ENCODE measurements around the gene TAF10.

The TAF10 gene

GRCh38 chr11:6576471-6577373 lies 35.3 kb downstream of the TAF10 start:
- DNase-seq = no peak

DNA sequence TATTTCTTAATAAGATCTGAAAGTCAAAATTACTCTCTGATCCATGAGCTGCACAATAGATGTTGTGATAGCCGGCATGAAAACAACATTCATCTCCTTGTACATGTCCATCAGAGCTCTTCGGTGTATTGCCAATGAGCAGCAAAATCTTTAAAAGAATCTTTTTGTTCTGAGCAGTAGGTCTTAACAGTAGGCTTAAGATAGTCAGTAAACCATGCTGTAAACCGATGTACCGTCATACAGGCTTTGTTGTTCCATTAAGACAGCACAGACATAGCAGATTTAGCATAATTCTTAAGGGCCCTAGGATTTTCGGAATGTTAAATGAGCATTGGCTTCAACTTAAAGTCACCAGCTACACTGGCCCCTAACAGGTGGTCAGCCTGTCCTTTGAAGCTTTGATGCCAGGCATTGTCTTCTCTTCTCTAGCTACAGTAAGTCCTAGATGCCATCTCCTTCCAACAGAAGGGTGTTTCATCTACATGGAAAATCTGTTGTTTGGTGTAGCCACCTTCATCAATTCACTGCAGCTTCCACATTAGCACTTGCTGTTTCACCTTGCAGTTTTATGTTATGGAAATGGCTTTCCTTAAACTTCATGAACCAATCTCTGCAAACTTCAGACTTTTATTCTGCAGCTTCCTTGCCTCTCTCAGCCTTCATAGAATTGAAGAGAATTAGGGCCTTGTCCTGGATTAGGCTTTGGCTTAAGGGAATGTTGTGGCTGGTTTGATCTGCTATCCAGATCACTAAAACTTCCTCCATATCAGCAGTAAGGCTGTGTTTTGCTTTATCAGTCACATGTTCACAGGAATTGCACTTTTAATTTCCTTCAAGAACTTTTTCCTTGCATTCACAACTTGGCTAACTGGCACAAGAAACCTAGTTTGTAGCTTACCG lies 37.0 kb downstream of the TAF10 start:
- DNase-seq = no peak

- no peak for DNase-seq
Observed at GRCh38 chr11:6572215-6572614, 39.8 kb downstream of the TAF10 start.

DNA sequence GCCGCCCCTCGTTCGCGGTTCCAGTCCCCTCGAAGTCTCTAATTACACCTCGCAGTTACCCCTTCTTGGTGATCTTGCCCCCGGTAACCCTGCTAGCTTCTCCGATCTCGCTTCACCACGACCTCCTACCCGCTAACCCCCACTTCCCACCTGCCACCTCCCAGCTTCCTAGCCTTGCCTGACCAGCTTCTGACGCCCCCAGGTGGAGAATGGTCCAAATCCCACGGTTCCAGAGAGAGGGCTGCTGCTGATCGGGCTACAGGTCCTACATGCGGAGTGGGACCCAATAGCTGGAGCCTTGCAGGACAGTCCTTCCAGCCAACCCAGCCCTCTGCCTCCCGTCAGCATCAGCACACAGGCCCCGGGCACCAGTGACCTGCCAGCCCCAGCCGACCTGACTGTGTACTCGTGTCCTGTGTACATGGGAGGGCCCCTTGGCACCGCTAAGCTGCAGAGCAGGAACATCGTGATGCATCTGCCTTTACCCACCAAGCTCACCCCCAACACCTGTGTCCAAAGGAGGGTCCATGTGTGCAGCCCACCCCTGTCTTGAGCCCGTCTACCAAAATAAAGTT lies 40.5 kb downstream of the TAF10 start:
- no peak for DNase-seq

DNA sequence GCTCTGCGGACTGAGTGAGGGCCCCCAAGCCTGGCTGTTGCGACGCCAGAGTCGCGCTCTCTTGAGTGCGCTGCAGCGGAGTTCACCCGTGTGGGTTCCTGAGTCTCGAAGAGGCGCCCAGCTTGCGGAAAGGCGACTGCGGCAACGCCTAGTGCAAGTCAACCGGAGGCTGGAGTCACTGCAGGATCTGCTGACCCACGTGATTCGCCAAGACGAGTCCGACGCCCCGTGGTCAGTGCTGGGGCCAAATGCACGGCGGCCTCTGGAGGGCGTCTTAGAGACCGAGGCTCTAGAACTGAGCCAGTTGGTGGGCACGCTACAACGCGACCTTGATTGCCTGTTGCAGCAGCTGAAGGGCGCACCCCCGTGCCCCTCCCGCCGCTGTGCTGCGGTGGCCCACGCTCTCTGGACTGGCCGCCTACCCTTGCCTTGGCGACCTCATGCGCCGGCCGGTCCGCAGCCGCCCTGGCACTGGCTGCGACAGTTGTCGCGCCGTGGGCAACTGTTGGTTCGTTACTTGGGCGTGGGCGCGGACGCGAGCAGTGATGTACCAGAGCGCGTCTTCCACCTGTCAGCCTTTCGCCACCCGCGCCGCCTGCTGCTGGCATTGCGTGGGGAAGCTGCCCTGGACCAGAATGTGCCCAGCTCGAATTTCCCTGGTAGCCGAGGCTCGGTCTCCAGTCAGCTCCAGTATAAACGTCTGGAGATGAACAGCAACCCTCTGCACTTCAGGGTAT lies 41.2 kb downstream of the TAF10 start:
- DNase-seq = no peak

DNA sequence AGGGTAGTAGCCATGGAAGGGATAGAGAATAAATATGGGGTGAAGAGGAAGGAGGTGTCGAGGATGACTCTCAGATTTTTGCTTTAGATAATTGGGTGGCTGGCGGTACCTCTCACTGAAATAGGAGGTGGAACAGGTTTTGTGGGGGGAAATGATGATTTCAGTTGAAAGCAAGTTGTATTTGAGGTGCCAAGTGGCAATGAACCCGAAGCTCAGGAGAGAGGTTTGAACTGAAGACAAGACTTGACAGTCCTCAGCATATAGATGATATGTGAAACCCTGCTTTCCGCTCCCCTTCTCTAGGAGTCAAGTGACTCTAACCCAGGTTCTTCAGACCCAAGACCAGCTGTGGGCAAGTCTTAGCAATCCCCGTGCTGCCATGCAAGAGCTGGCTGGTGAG lies 42.3 kb downstream of the TAF10 start:
- DNase-seq = no peak

- no peak for DNase-seq
Observed at GRCh38 chr11:6568191-6568918, 43.7 kb downstream of the TAF10 start.

GRCh38 chr11:6567371-6567745 lies 44.7 kb downstream of the TAF10 start:
- no peak for DNase-seq

DNA sequence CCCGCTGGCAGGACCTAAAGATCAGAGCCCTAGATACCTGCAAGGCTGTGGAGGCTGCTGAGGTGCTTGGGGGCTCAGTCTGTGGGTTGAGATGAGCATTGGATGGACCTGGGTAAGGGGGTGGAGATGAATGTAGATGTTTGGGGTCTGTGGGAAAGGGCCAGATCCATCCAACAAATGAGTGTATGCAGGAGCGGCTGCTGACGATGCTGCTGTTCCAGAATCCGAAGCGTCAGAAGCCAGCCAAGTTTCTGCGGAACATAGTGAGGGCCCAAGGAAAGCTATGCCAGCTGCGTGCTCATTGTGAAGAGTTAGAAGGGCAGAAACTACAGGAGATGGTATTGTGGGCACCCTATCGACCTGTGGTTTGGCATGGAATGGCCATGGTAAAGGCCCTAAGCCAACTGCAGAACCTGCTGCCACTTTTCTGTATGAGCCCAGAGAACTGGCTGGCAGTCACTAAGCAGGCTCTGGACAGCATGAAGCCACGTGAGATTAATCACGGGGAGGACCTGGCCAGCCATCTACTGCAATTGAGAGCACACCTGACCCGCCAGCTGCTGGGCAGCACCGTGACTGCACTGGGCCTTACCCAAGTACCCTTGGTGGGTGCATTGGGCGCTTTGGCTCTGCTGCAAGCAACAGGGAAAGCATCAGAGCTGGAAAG lies 45.2 kb downstream of the TAF10 start:
- no peak for DNase-seq

DNA sequence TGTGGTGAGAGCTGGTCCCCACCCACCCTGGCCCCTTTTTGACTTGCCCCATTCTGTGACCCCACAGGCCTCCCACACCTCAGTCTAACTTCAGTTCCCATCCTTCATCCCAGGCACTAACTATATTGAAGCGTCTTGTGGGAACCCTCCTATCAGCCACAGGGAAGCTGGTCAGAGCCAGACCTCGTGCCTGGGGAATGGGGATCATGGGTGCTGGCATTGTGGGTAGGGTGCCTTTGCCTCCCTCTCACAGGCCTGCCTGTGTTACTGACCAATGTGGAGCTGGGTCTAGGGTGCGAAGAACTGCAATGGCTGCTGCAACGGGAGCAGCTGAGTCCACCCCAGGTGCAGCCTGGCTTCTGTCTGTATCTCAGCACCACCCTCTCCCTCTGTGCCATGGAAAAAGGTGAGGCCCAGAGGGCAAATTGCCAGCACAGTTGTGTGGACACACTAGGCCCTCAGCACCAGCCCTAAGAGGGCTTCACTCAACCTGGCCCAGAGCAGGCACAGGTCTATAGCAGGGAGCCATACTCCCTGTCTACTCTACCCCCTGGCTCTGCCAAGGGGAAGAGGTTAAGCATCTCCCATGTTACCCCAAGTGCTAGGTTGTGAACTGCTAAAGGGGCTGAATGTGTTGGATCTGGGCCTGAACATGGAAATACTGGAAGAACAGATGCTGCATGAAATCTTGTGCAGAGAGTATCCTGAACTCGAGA lies 45.9 kb downstream of the TAF10 start:
- DNase-seq = no peak

GRCh38 chr11:6565325-6565724 lies 46.7 kb downstream of the TAF10 start:
- no peak for DNase-seq

- no peak for DNase-seq
Observed at GRCh38 chr11:6563667-6564066, 48.3 kb downstream of the TAF10 start.

DNA sequence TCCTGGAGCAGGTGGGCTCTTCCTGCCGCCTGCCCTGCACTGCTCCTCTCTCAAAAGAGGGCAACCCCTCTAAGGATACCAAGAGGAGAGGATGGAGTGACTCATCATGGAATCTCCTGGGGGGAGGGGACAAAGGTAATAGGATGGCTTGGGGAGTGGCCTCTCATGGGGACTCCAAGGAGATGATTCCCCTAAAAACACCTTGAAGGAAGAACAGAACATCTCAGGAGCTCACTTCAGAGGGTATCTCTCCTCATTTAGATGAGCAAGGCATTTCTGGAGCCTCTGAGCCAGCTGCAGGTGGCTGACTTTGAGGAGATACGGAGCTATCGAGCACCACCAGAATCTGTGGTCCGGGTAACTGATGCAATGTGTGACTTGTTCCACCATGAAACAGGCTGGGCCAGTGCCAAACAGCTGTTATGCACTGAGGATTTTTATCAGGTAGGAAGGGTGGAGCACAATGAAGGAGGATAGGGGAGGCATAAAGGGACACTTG lies 48.8 kb downstream of the TAF10 start:
- no peak for DNase-seq

DNA sequence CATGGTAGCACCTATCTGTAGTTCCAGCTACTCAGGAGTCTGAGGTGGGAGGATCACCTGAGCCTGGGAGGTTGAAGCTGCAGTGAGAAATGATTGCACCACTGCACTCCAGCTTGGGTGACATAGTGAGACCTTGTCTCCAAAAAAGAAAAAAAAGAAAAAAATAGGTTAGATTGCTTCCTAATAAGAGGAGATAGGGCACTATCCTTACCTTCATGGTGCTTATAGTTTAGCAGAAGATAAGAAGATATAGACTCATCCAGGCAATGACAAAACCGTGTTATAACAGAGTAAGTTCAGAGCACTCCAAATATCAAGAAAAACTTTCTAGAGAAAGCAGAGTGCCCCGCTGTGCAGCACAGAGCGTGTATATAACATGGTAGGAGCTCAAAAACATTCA lies 50.7 kb downstream of the TAF10 start:
- no peak for DNase-seq

Data from stimulated activated naive CD4-positive, alpha-beta T cell treated with Interleukin-2 at 50 U/mL for 16 hours (primary cell).